DMS53 treated with DMSO at 0.1 percent for 48 hours (cell line): ENCODE measurements around the gene RASSF10.

Source experiments
- DNase-seq: peaks from one replicate; lab custom pipeline; 2025; ENCODE audit not compliant: unreplicated experiment; lab: John Stamatoyannopoulos, UW

The RASSF10 gene

DNA sequence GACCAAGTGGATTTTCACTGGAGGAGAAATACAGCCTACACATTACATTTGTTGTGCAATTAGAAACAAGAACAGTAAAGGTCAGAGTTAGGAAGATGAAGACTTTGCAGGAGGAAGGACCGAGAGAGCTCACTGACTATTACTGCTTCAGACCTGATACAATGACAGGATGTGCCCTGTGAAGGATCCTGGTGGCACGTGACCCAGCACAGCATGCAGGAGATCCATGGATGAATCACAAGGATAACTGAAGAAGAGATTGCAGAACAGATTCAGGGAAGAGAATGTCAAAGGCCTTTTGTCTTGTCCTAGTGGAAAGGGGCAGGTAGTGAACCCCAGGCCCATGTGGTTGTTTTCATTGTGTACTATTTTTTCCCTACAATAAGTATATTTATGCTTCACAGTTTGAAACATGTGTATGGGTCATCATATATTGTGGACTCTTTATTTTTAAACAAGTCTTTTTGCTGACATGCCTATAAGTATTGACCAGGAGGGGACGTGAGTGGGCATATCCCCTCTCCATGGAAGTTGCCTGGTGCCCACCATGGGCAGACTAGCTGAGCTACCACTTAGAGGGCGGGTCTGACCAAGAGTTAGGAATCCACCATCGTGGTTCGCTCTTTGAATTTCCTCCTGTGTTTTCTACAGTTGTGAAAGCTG lies 44.3 kb downstream of the RASSF10 start:
- peak; percentile 44 for DNase-seq

DNA sequence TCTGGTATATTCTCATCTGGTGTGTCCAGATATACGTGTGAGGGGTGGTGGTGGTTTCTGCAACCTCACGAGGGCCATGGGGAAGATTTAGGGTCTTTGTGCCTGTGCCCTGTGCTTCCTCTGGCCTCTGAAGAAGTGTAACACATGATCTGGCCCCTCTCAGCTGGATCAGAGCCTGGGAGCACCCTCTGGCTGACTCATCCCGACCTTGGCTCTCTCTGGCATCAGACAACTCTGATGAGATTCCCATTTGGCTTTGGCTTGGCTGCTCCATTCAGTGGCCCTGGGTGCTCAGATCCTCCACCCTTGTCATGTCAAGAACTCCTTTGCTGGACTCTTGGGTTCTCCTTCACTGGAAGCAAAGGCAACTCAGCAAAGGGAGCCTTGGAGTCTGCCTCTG lies 45.2 kb downstream of the RASSF10 start:
- no peak for DNase-seq

DNA sequence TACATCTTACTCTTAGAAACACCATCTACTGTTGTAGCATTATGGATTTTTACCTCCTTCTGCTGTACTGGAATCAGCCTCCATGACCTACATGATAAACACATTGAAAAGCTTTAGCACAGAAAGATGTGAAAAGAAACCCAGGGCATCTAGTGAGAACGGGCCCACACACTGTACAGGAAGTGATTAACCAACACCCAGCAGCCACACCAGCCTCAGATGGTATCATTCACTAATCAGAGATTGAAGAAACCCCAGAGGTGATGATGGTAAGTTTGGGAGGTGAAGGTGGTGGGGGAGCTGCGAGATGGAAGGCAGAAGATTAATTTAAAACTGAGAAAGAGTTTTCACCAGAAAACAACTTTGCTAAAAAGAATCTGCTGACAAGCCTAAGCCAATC lies 46.1 kb downstream of the RASSF10 start:
- DNase-seq, result no peak

DNA sequence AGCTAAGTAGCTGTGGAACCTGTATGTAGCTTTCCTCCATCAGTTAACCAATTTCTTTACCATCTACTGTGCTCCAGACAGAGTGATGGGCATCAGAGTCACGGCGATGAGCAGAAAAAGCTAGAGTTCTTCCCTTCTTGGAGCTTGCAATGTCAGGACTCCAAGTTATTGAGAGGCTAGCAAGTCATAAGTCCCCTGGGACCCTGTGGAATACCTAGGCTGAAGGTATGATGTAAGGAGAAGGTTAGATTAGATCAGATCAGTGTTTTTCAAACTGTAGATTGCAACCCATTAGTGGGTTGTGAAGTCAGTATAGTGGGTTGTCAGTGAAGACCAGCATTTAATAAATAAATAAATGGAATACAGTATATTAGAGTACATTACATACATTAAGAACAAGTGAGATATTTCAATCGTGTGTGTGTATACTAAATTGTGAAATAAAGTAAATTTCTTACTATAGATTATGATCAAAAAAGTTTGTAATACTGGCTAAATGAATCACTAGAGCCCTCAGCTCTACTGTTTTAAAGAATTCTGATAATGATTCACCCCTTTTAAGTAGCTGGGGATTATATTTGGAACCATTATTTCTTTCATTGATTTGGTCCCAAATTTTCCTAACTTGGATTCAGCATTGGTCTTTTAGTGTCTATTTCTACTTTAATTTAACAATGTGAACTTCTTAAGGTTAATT lies 52.3 kb downstream of the RASSF10 start:
- DNase-seq, result no peak
